Measurements from ENCODE around the gene CHST10. TPM values are rescaled to one million over a fixed set of nuclear protein-coding genes. Genes with fewer than 3 reads are reported as not detected.

Gene CHST10
- total RNA-seq, 1 experiment from 2014 or later, result 24.4 TPM

- Mint-ChIP-seq H3K4me3 (no peak overlapping the region), H3K27me3 (ENCODE audit: low read depth) (peaks cover 11% of the 10 kb centered on the region; the same call in 1 of the 2 replicates), H3K9me3 (peaks cover 79% of the 10 kb centered on the region), H3K36me3 (peaks cover 50% of the 10 kb centered on the region), H3K27ac (no peak overlapping the region), H3K4me1 (peaks cover 11% of the 10 kb centered on the region)
- CTCF ChIA-PET, result no interaction called here
- no peak for DNase-seq (ENCODE audit: low spot score)
- TF ChIP-seq GRHL2 (CRISPR knock-in tag; IDR thresholded peaks at IDR 0.05; ENCODE audit: insufficient replicate concordance, severe bottlenecking) (no peak), ATF1 (CRISPR knock-in tag; IDR thresholded peaks at IDR 0.05) (no peak), USF2 (CRISPR knock-in tag; IDR thresholded peaks at IDR 0.05) (no peak), GTF2I (CRISPR knock-in tag; conservative IDR thresholded peaks at IDR 0.05) (no peak), JUN (CRISPR knock-in tag; IDR thresholded peaks at IDR 0.05) (no peak), MYBL2 (CRISPR knock-in tag; IDR thresholded peaks at IDR 0.05) (no peak), GABPB1 (CRISPR knock-in tag; IDR thresholded peaks at IDR 0.05) (no peak), KAT7 (CRISPR knock-in tag; IDR thresholded peaks at IDR 0.05; ENCODE audit: borderline replicate concordance) (no peak), OVOL2 (CRISPR knock-in tag; IDR thresholded peaks at IDR 0.05; ENCODE audit: borderline replicate concordance) (no peak), ZNF425 (CRISPR knock-in tag; conservative IDR thresholded peaks at IDR 0.05) (no peak)
- POLR2A ChIA-PET, result no interaction called here
- no peak for ATAC-seq
Measured at GRCh38 chr2:100359576-100359975, 57.9 kb downstream of the CHST10 start.

- ATAC-seq (no peak), DNase-seq (ENCODE audit: low spot score) (no peak)
- Mint-ChIP-seq H3K36me3 (peaks cover 42% of the 10 kb centered on the region), H3K9me3 (peaks cover 69% of the 10 kb centered on the region), H3K27ac (no peak overlapping the region), H3K4me1 (peaks cover 11% of the 10 kb centered on the region), H3K27me3 (ENCODE audit: low read depth) (peaks cover 11% of the 10 kb centered on the region; the same call in 1 of the 2 replicates), H3K4me3 (no peak overlapping the region)
- ChIA-PET CTCF (no interaction called here), POLR2A (no interaction called here)
- no peak for TF ChIP-seq HMGXB4 (CRISPR knock-in tag; IDR thresholded peaks at IDR 0.05)
- TF ChIP-seq FOXP1 (CRISPR knock-in tag; IDR thresholded peaks at IDR 0.05; ENCODE audit: borderline replicate concordance), result no peak
- TF ChIP-seq ZNF121 (CRISPR knock-in tag; IDR thresholded peaks at IDR 0.05), result no peak
- TF ChIP-seq NR3C1 (CRISPR knock-in tag; conservative IDR thresholded peaks at IDR 0.05; ENCODE audit: low read depth), result no peak
- no peak for TF ChIP-seq PRRX2 (CRISPR knock-in tag; IDR thresholded peaks at IDR 0.05)
- no peak for TF ChIP-seq ERG (CRISPR knock-in tag; IDR thresholded peaks at IDR 0.05)
- no peak for TF ChIP-seq NFATC4 (CRISPR knock-in tag; IDR thresholded peaks at IDR 0.05)
- TF ChIP-seq ZNF532 (CRISPR knock-in tag; IDR thresholded peaks at IDR 0.05; ENCODE audit: borderline replicate concordance), result no peak
- TF ChIP-seq SMAD3 (CRISPR knock-in tag; IDR thresholded peaks at IDR 0.05; ENCODE audit: borderline replicate concordance), result no peak
- no peak for TF ChIP-seq ATF1 (CRISPR knock-in tag; IDR thresholded peaks at IDR 0.05)
- no peak for TF ChIP-seq CREB1 (CRISPR knock-in tag; IDR thresholded peaks at IDR 0.05)
- TF ChIP-seq FOXP4 (CRISPR knock-in tag; IDR thresholded peaks at IDR 0.05), result no peak
- no peak for TF ChIP-seq SOX15 (CRISPR knock-in tag; IDR thresholded peaks at IDR 0.05)
- TF ChIP-seq ZBTB43 (CRISPR knock-in tag; IDR thresholded peaks at IDR 0.05), result no peak
Measured at GRCh38 chr2:100358554-100358953, 58.9 kb downstream of the CHST10 start.

Measured in WTC11 (cell line).